ENCODE measurements around the gene AKAP13.

DNA sequence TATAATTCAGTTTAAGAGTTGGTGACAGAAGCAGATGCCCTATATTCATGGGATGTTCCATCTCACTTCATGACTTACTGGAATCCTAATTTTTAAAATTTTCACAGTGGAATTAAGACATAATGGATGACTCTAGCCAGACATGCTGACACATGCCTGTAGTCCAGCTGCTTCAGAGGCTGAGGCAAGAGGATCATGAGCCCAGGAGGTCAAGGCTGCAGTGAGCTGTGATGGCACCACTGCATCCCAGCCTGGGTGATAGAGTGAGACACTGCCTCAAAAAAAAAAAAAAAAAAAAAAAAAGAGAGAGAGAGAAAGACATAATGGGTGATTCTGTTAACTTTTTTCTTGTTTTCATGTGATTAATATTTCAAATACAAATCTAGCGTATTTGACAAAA lies 290.8 kb downstream of the AKAP13 start:
- TF ChIP-seq, protein P1, sequence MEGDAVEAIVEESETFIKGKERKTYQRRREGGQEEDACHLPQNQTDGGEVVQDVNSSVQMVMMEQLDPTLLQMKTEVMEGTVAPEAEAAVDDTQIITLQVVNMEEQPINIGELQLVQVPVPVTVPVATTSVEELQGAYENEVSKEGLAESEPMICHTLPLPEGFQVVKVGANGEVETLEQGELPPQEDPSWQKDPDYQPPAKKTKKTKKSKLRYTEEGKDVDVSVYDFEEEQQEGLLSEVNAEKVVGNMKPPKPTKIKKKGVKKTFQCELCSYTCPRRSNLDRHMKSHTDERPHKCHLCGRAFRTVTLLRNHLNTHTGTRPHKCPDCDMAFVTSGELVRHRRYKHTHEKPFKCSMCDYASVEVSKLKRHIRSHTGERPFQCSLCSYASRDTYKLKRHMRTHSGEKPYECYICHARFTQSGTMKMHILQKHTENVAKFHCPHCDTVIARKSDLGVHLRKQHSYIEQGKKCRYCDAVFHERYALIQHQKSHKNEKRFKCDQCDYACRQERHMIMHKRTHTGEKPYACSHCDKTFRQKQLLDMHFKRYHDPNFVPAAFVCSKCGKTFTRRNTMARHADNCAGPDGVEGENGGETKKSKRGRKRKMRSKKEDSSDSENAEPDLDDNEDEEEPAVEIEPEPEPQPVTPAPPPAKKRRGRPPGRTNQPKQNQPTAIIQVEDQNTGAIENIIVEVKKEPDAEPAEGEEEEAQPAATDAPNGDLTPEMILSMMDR (IDR thresholded peaks at IDR 0.05), result no peak
- peak in 1 of 4 donors; percentile 43 for TF ChIP-seq EP300 (IDR thresholded peaks at IDR 0.05)
- peak in 1 of 2 donors; percentile 47 for TF ChIP-seq POLR2AphosphoS5 (IDR thresholded peaks at IDR 0.05)
- no peak for TF ChIP-seq POLR2A (IDR thresholded peaks at IDR 0.05)
